Epidermal melanocyte (primary cell): Measurements from ENCODE around the gene ZFPM1.

Source experiments
- DNase-seq: peaks from one replicate; pipeline ENCODE4 v3.0.0; 2011; ENCODE audit warnings: low spot score; ENCODE audit not compliant: insufficient read length

The ZFPM1 gene

DNA sequence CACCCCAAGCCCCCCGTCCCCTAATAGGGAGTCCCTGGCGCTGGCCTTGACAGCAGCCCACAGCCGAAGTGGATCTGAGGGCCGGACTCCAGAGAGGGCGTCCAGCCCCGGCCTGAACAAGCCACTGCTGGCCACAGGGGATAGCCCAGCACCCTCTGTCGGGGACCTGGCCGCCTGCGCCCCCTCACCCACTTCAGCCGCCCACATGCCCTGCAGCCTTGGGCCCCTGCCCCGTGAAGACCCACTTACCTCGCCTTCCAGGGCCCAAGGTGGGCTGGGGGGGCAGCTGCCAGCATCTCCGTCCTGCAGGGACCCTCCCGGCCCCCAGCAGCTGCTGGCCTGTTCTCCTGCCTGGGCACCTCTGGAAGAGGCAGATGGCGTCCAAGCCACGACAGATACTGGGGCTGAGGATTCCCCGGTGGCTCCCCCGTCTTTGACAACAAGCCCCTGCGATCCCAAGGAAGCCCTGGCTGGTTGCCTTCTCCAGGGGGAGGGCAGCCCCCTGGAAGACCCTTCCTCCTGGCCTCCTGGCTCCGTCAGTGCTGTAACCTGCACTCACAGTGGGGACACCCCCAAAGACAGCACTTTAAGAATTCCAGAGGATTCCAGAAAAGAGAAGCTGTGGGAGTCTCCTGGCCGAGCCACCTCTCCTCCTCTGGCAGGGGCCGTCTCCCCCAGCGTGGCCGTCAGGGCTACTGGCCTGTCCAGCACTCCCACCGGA, 19.3 kb upstream of the ZFPM1 start:
- no peak for DNase-seq

DNA sequence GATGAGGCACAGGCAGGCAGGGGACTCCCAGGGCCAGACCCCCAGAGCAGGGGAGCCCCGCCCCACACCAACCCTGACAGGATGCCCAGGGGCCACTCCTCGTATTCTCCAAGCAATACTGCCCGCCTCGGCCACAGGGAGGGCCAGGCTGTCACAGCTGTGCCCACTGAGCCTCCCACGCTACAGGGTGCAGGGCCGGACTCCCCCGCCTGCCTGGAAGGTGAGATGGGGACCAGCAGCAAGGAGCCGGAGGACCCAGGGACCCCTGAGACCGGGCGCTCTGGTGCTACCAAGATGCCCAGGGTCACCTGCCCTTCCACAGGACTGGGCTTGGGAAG, 18.8 kb upstream of the ZFPM1 start:
- no peak for DNase-seq

DNA sequence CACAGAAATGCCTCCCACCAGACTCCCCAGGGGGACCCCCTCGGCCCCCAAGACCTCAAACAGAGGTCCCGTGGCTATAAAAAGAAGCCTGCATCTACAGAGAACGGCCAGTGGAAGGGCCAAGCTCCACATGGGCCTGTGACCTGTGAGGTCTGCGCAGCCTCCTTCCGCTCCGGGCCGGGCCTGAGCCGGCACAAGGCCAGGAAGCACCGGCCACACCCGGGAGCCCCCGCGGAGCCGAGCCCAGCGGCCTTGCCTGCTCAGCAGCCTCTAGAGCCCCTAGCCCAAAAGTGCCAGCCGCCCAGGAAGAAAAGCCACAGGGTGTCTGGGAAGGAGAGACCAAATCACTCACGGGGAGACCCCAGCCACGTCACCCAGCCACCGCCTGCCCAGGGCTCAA, 18.3 kb upstream of the ZFPM1 start:
- DNase-seq, result no peak

DNA sequence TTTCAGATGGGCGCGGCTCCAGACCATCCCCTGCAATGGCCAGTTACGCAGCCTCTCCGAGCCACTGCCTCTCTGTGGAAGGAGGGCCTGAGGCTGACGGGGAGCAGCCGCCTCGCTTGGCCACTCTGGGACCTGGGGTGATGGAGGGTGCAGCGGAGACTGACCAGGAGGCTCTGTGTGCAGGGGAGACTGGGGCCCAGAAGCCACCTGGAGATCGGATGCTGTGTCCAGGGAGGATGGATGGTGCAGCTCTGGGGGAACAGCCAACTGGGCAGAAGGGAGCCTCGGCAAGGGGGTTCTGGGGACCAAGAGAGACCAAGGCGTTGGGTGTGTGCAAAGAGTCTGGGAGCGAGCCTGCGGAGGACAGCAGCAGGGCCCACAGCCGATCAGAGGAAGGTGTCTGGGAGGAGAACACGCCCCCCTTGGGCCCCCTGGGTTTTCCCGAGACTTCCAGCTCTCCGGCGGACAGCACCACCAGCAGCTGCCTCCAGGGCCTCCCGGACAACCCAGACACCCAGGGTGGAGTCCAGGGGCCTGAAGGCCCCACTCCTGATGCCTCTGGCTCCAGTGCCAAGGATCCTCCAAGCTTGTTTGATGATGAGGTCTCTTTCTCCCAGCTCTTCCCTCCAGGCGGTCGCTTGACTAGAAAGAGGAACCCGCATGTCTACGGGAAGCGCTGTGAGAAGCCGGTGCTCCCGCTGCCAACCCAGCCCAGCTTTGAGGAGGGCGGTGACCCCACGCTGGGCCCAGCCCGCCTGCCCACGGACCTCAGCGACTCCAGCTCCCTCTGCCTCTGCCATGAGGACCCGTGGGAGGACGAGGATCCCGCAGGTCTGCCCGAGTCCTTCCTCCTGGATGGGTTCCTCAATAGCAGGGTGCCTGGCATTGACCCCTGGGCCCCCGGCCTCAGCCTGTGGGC, 17.4 kb upstream of the ZFPM1 start:
- no peak for DNase-seq

DNA sequence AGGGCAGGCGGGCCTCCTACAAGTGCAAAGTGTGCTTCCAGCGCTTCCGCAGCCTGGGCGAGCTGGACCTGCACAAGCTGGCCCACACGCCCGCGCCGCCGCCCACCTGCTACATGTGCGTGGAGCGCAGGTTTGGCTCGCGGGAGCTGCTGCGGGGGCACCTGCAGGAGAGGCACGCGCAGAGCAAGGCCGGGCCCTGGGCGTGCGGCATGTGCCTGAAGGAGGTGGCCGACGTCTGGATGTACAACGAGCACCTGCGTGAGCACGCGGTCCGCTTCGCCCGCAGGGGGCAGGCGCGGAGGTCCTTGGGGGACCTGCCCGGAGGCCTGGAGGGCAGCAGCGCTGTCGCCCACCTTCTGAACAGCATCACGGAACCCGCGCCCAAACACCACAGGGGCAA, 16.3 kb upstream of the ZFPM1 start:
- no peak for DNase-seq

DNA sequence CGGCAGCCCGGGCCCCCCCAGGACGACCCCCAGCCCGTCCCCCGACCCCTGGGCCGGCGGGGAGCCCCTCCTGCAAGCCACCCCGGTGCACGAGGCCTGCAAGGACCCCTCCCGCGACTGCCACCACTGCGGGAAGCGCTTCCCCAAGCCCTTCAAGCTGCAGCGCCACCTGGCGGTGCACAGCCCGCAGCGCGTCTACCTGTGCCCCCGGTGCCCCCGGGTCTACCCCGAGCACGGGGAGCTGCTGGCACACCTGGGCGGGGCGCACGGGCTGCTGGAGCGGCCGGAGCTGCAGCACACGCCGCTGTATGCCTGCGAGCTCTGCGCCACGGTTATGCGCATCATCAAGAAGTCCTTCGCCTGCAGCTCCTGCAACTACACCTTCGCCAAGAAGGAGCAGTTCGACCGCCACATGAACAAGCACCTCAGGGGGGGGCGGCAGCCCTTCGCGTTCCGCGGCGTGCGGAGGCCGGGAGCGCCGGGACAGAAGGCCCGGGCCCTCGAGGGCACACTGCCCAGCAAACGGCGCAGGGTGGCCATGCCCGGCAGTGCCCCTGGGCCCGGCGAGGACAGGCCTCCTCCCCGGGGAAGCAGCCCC, 15.6 kb upstream of the ZFPM1 start:
- no peak for DNase-seq

DNA sequence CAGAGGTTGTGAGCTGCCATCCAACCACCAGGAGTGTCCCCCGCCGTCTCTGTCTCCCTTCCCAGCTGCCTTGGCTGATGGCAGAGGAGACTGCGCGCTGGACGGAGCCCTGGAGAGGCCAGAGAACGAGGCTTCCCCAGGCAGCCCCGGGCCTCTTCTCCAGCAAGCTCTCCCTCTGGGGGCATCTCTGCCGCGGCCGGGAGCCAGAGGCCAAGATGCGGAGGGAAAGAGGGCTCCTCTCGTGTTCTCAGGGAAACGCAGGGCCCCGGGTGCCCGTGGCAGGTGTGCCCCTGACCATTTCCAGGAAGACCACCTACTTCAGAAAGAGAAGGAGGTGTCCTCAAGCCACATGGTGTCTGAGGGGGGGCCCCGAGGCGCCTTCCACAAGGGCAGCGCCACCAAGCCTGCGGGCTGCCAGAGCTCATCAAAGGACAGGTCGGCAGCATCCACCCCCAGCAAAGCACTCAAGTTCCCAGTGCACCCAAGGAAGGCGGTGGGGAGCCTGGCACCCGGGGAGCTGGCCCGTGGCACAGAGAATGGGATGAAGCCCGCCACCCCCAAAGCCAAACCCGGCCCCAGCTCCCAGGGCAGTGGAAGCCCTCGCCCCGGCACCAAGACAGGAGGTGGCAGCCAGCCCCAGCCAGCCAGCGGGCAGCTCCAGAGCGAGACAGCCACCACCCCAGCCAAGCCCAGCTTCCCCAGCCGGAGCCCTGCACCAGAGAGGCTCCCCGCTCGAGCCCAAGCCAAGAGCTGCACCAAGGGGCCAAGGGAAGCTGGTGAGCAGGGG, 14.8 kb upstream of the ZFPM1 start:
- DNase-seq, result no peak

DNA sequence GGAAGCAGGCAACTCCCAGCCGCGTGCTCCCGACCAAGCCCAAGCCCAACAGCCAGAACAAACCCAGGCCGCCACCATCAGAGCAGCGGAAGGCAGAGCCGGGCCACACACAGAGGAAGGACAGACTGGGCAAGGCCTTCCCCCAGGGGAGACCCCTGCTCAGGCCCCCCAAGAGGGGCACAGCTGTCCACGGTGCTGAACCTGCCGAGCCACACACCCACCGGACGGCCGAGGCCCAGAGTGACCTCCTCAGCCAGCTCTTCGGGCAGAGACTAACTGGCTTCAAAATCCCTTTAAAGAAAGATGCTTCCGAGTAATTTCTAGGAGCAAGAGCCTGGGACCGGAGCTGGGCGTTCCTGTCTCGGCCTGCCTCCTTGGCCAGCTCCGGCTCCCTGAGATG, 14.1 kb upstream of the ZFPM1 start:
- DNase-seq, result no peak

DNA sequence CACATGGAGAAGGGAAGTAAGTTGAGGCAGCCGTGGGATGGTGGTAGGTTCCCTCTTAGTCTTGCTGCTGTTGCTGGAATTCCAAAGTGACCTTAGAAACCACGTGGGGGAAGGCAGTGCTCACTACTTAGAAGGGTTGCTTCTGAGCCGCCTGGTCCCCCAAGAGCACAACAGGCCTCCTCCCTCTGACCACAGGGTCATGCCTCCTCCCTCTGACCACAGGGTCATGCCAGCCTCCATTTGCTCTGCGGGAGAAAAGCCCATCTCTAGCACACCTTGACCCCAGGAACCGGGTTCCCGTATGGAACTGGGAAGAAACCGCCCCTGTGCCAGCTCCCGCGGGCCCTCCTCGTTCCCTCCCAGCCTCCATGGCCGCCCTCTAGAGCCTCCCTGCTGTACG, 13.4 kb upstream of the ZFPM1 start:
- DNase-seq, result no peak

DNA sequence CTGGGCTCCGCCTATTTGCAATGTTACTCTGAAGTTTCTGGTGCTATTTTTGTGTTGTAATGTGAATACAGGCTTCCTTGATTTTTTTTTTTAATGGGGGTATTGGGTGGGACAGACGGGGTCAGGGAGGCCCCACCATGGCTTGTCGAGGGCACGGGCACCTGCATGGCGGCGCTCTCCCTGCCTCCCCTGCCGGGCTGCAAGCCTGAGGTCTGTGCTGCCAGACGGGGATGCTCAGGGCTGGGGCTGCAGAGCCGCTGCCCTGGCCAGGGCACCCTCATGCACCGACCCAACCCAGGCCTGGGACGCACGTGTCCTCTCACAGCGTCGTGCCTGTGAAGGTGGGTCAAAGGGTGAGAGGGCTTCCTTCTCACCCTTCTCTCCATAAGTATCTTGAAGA, 13.0 kb upstream of the ZFPM1 start:
- DNase-seq, result no peak

DNA sequence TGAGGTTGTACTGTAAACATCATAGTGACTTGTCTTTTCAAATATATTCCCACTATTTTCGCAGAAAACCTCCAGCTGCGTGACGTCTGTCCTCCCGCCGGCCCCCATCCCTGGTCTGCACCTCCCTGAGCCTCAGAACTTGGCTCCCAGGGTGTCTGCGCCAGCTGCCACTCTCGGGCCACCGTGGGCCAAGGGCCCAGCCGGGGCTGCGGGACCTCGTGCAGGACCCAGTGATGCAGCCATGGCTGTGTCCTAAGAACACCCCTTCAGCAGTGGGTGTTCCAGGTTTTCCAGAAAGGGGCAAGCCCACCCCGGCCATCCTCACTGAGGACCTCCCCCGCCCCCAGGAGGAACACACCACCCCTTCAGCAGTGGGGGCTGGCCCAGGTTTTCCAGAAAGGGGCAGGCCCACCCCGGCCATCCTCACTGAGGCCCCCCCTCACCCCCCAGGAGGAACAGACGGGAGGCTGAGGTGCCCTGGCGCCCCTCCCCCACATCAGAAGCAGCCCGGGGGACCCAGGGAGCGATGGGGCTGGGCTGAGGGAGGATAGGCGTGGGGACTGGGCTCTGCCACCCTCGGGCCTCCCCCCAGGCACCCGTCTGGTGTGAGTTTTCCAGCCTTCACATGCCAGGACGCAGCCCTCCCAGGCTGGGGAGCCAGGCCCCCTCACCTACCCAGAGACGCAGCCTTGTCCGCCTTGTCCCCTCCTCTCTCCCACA, 12.2 kb upstream of the ZFPM1 start:
- DNase-seq, result no peak

DNA sequence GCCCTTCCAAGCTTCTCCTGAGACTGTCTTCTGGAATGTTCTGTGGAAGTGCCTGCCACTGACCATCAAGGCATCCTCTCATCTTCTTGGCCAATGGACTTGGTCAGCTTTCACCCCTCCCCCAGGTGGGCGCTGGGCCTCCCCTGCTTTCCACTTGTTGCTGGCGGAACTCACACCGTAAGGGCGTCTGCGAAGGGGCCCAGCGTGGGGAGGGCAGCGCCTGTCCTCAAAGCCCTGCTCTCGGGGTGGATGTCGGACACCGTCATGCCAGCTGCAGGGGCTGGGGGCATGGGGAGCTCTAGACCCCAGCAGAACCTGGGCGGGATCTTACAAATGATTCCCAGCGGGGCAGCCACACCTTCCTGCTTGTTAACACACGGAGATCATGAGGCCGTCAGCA, 11.6 kb upstream of the ZFPM1 start:
- no peak for DNase-seq

DNA sequence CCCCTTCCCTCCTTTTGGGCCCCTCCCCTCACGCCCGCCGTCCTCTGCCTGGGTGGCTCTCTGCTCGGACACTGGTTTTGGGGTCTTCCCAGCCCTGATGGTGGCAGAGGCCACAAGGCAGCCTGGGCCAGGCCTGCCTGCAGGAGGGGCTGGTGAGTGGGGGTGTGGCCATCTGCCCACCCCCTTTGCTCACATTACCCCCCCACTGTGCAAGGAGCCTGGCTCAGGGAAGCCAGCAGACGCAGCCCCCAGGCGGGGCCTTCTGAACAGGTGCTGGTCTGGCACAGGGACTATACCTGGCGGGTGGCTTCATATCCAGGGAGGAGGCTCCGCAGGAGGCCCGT, 10.7 kb upstream of the ZFPM1 start:
- DNase-seq, result no peak

DNA sequence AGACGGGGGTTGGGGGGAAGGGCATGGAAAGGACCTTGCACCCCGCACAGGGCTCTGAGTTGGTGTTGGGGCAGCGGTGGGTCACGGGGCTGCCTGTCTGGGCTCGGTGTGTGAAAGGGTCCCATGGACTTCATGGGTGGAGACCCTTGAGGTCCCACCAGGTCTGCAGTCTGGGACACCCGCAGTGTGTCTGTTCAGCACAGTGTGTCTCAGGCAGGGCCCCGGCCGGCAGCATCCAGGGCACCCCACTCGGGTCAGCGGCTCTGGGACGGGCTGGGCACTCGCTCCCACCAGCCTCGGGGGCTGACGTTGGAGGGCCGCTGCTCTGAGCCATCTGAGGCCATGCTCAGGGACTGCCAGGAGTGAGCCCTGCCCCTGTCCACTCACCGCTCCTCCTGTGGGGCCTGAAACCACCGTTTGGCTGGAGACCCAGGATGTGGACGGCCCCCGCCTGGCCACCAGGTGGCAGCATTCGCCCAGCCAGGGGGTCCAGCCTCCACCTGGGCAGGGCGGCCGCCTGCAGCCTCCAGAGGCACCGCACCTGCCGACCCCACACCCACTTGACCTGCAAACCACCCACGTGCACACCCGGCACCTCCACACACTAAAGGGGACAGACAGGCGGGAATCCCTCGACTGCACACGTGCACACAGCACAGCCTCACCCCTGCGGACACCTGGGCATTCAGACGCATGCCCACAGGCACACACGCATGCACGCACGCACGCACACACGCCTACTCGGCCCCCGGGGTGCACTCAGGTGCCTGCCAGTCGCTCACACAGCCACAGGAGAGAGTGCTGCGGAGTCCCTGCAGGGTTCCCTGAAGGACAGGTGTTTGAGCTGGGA, 10.1 kb upstream of the ZFPM1 start:
- DNase-seq, result peak; percentile 96

DNA sequence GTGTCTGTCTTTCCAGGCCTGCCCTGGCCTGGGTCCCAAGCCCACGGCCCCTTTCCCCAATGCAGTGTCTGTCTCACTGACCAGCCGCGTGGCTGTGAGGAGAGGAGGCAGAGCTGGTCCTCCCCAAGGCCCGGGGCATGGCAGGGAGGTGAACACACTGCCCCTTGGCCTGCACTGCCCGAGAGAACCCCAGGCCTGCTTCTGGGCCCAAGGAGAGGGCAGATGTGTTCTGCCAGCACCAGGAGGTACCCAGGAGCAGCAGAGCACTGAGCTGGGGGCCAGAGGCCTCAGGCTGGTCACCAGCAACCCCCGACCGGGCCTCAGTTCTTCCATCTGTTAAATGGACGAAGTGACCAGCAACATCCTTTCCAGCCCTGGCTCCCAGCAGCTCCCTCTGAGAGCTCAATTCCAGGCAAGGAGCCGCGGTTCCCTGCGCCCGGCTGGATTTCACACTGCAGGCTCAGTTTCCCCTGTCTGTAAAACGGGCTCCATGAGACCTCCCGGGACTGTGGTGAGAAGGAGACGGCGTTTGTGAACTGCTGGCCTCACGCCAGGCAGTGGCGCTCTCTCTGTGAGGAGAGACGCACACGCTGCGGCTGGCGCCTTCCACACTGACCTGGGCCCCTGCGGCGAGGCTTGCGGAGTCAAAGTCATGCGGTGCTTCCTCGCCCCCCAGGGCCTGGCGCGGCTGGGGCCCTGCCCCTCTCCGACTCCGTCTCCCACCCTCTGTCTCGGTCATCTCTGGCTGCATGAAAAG, 8.1 kb upstream of the ZFPM1 start:
- DNase-seq, result no peak

DNA sequence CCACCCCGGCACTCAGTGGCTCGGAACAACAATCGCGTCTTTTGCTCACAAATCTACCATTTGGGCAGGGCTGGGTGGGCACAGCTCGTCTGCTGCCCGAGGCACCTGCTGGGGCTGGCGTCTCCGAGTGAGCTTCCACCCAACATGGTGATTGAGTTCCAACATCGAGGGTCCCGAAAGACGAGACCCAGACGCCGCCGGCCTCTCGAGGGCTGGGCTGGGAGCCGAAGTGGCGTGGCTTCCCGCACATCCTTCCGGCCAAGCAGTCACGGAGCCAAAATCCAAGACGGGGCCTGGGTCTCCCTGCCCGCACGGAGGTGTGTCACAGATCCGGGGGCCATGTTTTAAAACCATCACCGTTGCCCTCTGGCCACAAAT, 7.5 kb upstream of the ZFPM1 start:
- DNase-seq, result no peak

DNA sequence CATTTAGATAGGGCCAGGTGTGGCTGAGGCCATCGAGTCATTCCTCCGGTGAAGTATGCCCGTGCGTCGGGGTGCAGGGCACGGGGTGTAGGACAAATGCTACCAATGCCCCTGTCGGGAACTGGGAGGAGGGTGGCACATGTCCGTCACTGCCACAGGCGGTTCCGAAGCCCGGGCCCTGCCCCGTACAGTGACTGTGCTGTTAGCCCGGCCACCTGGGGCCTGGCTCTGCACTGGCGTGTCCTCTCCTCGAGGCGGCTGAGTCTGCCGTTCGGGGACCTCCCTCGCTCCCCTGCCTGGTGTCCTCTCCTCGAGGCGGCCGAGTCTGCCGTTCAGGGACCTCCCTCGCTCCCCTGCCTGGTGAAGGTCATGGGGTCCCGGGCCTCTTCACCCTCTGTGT, 7.0 kb upstream of the ZFPM1 start:
- no peak for DNase-seq

DNA sequence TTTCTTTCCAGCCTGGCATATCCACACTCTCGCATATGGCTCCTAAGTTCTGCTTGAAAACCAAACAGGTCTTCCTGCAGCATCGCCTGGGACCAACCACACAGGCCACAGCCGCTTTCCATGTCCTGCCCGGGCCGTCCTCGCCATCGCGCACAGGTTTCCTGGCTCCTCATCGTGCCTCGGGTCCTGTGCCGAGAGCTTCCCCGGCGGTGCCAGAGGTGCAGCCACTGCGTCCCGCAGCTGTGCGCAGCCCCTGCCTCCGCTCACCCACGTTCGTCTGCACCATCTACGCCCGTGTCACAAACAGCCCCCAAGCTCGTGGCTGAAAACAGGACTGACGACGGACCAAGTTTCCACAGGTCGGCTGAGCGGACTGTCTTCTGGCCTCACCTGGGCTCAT, 6.3 kb upstream of the ZFPM1 start:
- no peak for DNase-seq

DNA sequence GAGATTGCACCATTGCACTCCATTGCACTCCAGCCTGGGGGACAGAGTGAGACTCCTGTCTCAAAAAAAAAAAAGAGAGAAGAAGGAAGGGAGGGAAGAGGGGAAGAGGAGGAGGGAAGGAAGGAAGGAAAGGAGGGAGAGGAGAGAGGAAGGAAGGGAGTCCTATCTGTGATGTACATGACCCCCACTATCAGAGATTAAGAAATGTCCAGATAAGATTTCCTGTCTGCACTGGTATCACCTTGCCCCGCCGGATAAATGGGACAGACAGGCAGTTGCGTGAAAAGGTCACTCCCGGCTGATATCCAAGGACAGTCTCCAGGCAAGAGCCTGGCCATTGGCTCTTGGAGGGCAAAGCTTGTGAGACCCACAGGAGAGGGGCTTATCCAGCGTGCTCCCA, 5.2 kb upstream of the ZFPM1 start:
- DNase-seq, result no peak
